ENCODE data around the gene SKOR2. TPM values are rescaled to one million over a fixed set of nuclear protein-coding genes. Genes with fewer than 3 reads are reported as not detected.

SKOR2 gene
- total RNA-seq, 1 donor from 2014 or later, result not detected

DNA sequence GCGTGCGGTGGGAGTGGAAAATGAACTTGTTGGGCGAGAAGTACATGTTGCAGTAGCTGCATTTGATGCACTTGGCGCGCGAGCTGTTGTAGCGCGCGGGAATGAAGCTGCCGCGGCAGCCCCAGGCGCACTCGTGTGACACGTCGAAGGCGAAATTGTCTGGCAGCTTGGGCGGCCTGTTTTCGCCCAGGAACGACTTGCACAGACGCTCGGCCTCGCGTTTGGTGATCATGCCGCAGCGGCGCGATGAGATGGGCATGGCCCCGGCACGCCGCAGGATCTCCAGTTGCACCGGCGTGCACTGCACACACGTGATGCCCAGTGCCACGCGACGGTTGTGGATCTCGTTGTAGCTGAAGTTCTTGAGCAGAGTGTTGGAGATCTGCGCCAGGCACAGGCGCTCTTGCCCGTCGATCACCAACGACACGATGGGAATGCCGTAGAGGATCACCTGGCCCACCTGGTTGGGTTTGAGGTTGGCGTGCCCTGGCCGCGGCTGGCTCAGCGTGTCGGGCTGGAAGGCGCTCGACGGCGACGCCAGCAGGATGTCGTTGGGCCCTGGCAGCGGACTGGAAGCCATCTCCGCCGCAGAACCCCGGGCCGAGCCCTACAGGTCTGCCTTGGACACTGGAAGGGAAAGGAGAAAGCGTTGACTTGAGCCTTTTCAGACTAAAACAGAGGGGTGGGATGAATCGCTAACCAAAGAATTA lies 2.7 kb downstream of the SKOR2 start:
- H3K27ac ChIP-seq, result no peak overlapping the region
- H3K9me3 ChIP-seq, result no peaks in the 10 kb centered on the region
- H3K4me1 ChIP-seq, result no peaks in the 10 kb centered on the region
- TF ChIP-seq POLR2A (IDR thresholded peaks at IDR 0.05) (no peak), POLR2AphosphoS5 (IDR thresholded peaks at IDR 0.05; ENCODE audit: insufficient read depth in 1 of 2, low read depth in 1 of 2) (no peak)
- TF ChIP-seq, protein P1, sequence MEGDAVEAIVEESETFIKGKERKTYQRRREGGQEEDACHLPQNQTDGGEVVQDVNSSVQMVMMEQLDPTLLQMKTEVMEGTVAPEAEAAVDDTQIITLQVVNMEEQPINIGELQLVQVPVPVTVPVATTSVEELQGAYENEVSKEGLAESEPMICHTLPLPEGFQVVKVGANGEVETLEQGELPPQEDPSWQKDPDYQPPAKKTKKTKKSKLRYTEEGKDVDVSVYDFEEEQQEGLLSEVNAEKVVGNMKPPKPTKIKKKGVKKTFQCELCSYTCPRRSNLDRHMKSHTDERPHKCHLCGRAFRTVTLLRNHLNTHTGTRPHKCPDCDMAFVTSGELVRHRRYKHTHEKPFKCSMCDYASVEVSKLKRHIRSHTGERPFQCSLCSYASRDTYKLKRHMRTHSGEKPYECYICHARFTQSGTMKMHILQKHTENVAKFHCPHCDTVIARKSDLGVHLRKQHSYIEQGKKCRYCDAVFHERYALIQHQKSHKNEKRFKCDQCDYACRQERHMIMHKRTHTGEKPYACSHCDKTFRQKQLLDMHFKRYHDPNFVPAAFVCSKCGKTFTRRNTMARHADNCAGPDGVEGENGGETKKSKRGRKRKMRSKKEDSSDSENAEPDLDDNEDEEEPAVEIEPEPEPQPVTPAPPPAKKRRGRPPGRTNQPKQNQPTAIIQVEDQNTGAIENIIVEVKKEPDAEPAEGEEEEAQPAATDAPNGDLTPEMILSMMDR (IDR thresholded peaks at IDR 0.05), result no peak
- intact Hi-C loops (cut with DNase I), result no loop called here
- no peak for DNase-seq (ENCODE audit: extremely low spot score in 2 of 2)
- no peaks in the 10 kb centered on the region for H3K36me3 ChIP-seq
- no peak overlapping the region for H3K4me3 ChIP-seq
- peaks cover 4% of the 10 kb centered on the region for H3K27me3 ChIP-seq

DNA sequence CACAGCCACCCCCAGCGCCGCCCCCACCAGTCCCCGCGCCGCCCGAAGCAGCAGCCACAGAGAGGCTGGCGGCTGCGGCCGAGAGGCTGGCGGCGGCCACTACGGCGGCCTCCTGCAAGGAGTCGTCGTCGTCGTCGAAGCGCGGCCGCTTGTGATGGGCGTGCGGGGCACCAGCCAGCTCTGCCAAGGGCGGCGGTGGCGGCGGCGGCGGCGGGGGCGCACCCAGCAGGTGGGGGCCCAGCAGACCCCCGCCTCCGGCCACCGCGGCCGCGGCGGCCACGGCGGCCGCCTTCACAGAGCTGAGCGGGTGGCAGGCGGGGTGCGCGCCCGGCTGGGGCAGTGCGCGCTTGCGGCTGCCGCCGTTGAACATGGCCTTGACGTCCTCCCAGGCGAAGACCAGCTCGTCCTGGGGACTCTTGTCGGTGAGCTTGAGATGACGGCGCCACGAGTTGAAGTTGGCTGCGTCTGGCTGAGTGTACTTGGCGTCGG lies 3.3 kb downstream of the SKOR2 start:
- H3K4me1 ChIP-seq, result no peaks in the 10 kb centered on the region
- no peak overlapping the region for H3K4me3 ChIP-seq
- peaks cover 4% of the 10 kb centered on the region for H3K27me3 ChIP-seq
- intact Hi-C loops (cut with DNase I), result no loop called here
- H3K9me3 ChIP-seq, result no peaks in the 10 kb centered on the region
- no peak for TF ChIP-seq POLR2A (IDR thresholded peaks at IDR 0.05)
- H3K36me3 ChIP-seq, result no peaks in the 10 kb centered on the region
- DNase-seq (ENCODE audit: extremely low spot score in 2 of 2), result no peak
- no peak overlapping the region for H3K27ac ChIP-seq

DNA sequence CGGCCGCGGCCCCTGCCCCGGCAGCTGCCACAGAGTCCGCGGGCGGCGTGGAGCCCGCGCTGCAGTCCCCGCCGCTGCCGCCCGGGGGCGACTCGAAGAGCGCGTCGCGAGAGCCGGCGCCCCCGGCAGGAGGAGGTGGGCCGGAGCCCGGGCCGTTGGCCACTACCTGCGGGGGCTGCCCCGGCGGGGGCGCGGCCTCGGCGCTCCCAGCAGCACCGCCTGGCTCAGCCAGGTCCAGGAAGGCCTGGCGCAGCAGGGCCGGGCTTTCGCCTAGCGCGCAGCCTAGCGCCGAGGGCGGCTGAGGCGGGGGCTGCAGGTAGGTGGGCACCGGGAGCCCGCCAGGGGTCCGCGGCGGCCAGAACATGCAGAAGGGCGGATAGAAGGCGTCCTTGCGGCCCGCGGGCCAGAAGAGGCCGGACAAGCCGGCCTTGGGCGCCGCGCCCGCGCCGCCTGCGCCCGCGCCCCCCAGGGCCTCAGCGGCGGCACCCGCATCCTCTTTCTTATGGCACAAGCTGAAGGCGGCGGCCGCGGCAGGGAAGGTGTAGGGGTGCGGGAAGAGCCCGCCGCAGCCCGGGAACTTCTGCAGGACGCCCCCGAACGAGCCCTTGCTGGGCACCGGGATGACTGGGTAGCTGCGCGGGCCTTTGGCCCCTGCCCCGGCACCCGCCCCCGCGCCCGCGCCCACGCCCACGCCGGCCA lies 3.9 kb downstream of the SKOR2 start:
- H3K27ac ChIP-seq, result no peak overlapping the region
- TF ChIP-seq POLR2AphosphoS5 (IDR thresholded peaks at IDR 0.05; ENCODE audit: insufficient read depth in 1 of 2, low read depth in 1 of 2) (no peak), POLR2A (IDR thresholded peaks at IDR 0.05) (no peak)
- TF ChIP-seq, protein P1 (IDR thresholded peaks at IDR 0.05), result no peak
- no peaks in the 10 kb centered on the region for H3K36me3 ChIP-seq
- peaks cover 4% of the 10 kb centered on the region for H3K27me3 ChIP-seq
- no peaks in the 10 kb centered on the region for H3K4me1 ChIP-seq
- DNase-seq (ENCODE audit: extremely low spot score in 2 of 2), result no peak
- H3K9me3 ChIP-seq, result no peaks in the 10 kb centered on the region
- intact Hi-C loops (cut with DNase I), result no loop called here
- no peak overlapping the region for H3K4me3 ChIP-seq

- H3K27ac ChIP-seq, result no peak overlapping the region
- no peak for TF ChIP-seq POLR2AphosphoS5 (IDR thresholded peaks at IDR 0.05; ENCODE audit: insufficient read depth in 1 of 2, low read depth in 1 of 2)
- TF ChIP-seq, protein P1 (IDR thresholded peaks at IDR 0.05), result no peak
- no peak for TF ChIP-seq POLR2A (IDR thresholded peaks at IDR 0.05)
- no peaks in the 10 kb centered on the region for H3K9me3 ChIP-seq
- no peaks in the 10 kb centered on the region for H3K36me3 ChIP-seq
- H3K27me3 ChIP-seq, result peaks cover 4% of the 10 kb centered on the region
- no peak for DNase-seq (ENCODE audit: extremely low spot score in 2 of 2)
- intact Hi-C loops (cut with DNase I), result no loop called here
- no peaks in the 10 kb centered on the region for H3K4me1 ChIP-seq
- H3K4me3 ChIP-seq, result no peak overlapping the region
These were observed 4.4 kb downstream of the SKOR2 start for GRCh38 chr18:47247036-47247415.

DNA sequence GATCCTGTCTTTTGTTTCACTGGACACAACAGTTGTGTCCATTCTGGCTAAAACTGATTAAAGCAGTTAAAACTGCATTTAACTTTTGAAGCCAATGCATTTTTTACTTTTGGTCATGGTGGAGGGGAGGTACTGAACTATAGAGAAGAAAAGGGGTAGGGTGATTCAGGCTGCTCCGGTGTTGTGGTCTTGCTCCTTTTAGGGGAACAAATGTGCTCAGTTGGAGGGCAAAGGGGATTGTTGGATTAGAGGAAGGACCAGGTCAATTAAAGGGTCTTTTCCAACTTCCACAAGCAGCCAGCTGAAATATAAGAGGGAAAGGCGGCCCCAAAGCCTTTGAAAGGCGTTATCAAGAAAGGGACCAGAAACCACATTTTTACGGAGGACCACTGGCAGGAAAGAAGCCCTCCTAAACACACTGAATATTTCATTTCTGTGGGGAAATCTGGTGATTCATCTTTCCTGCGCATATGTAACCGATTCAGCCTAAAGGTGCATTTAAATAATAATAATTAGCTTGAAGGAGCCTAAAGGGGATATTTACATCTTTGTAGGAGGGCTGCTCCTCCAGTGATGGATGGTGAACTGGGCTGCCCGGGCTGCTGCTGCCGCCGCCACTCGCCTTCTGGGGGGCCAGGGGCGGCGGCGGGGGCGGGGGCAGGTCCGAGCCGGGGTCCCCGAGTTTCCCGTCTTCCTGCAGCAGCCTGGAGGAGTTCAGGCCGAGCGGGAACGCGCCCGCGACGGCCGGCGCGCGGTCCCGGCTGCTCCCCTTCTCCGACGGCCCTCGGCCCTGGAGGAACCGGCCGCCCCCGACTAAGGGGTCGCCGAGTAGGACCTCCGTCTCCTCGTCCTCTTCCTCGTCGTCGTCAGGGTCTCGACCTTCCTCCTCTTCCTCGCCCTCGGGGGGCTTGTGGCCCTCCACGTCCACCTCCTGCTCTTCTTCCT lies 5.2 kb downstream of the SKOR2 start:
- DNase-seq (ENCODE audit: extremely low spot score in 2 of 2), result peak in 1 of 2 donors; percentile 47
- no peak overlapping the region for H3K4me3 ChIP-seq
- no peak overlapping the region for H3K27ac ChIP-seq
- intact Hi-C loops (cut with DNase I), result no loop called here
- H3K4me1 ChIP-seq, result no peaks in the 10 kb centered on the region
- H3K36me3 ChIP-seq, result no peaks in the 10 kb centered on the region
- peaks cover 4% of the 10 kb centered on the region for H3K27me3 ChIP-seq
- TF ChIP-seq POLR2AphosphoS5 (IDR thresholded peaks at IDR 0.05; ENCODE audit: insufficient read depth in 1 of 2, low read depth in 1 of 2), result no peak
- TF ChIP-seq, protein P1 (IDR thresholded peaks at IDR 0.05), result no peak
- TF ChIP-seq POLR2A (IDR thresholded peaks at IDR 0.05), result no peak
- H3K9me3 ChIP-seq, result no peaks in the 10 kb centered on the region

Measured in vagina (tissue), 2 donors.